ENCODE measurements around the gene CDH4. TPM values are rescaled to one million over a fixed set of nuclear protein-coding genes. Genes with fewer than 3 reads are reported as not detected.
A peak's percentile ranks its signal among the peaks of the same experiment; 100 is the strongest.

CDH4 gene
- total RNA-seq, 2 experiments from 2014 or later, result not detected

DNA sequence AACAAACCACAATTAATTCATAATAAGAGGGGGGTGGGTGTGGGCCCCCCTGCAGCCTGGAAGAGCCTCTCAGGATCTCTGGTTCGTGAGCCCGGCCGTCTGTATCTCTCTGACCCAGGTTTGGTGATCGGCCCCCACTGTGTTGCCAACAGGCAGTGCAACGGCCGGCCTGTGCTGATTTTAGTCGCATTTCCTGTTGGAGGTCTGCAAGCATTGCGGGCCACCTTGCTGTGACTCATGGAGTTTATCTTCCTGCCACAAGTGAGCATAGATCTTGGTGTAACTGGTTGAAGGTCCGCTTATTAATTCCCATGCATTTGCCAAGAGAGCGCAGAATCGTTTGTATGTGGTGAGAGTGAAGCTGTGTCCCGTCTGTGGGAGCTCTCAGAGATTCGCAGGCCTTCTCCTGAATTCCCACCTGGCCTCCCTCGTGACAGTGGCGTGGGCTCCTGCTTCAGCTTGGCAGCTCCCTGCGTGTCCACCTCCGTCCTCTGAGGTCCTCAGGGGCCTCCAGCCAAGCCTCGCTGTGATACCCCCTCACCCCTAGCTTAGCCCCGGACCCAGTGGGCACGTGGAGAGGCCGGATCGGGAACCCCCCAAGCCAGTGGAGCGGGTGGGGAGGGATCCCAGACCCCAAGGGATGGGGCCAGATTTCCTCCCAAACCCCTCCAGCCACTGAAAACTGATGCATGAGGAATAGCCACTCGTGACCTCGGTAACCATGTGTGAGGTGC is 269.8 kb downstream of the CDH4 start:
- POLR2A ChIA-PET, result no interaction called here
- CTCF ChIA-PET (ENCODE audit: unreplicated experiment), result no interaction called here
- peaks cover 10% of the 10 kb centered on the region for H3K4me1 ChIP-seq (ENCODE audit: insufficient read depth, low read length, poor library complexity, severe bottlenecking)

DNA sequence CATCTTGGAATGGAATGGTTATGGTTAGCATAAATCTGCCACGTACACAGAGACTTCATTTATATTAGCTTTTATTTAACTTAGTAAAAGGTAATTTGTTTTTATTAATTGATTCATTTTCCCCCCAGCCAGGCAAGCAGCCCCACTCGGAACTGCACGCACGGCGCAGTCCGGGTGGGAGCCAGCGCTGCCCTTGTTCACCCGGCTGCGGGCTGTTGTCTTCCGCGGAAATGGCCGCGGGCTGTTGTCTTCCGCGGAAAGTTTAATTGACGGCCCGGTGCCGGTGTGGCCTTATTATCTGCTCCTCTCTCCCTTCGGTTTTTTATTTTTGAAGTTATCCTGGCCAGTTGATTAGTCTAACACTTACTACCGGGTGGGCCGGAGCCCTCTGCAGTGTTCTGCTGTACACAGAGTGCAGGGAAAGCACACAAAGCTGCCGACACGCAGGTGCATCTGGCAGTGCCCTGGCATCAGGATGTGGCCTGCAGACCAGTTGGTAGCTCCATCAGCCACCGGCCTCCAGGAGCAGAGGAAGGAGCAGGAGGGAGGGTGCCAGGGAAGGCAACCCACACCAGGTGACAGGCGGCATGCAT is 270.5 kb downstream of the CDH4 start:
- no peaks in the 10 kb centered on the region for H3K79me2 ChIP-seq (ENCODE audit: insufficient read depth, low read depth, low read length)
- no peak overlapping the region for H3K4me2 ChIP-seq (ENCODE audit: low read length)
- no peaks in the 10 kb centered on the region for H3K36me3 ChIP-seq (ENCODE audit: insufficient read depth, low read length)
- peaks cover 10% of the 10 kb centered on the region for H3K4me1 ChIP-seq (ENCODE audit: insufficient read depth, low read length, poor library complexity, severe bottlenecking)
- no peaks in the 10 kb centered on the region for H3K9me2 ChIP-seq (ENCODE audit: insufficient read depth, low read length)
- no peaks in the 10 kb centered on the region for H3K9me3 ChIP-seq (ENCODE audit: low read length)
- no TSS peak for BruUV-seq (replicated peaks)
- H4K20me1 ChIP-seq (ENCODE audit: insufficient read depth, low read length), result no peaks in the 10 kb centered on the region
- no peak for DNase-seq (ENCODE audit: low spot score)
- ChIA-PET POLR2A (no interaction called here), CTCF (ENCODE audit: unreplicated experiment) (no interaction called here)
- no peak overlapping the region for H2AFZ ChIP-seq (ENCODE audit: low read length)
- TF ChIP-seq CTCF (conservative IDR thresholded peaks at IDR 0.05; ENCODE audit: low read length), result no peak
- TF ChIP-seq EZH2phosphoT487 (IDR thresholded peaks at IDR 0.05; ENCODE audit: borderline replicate concordance, low read depth, low read length), result no peak
- no peak overlapping the region for H3K4me3 ChIP-seq (ENCODE audit: low read depth, low read length, poor library complexity, severe bottlenecking)
- no peak overlapping the region for H3K27ac ChIP-seq (ENCODE audit: low read depth, low read length, poor library complexity, severe bottlenecking)
- intact Hi-C loops (cut with micrococcal nuclease; ENCODE audit: unreplicated experiment), result no loop called here

More for the DNA sequence above, 269.8 kb downstream of the CDH4 start:
- no peaks in the 10 kb centered on the region for H4K20me1 ChIP-seq (ENCODE audit: insufficient read depth, low read length)
- intact Hi-C loops (cut with micrococcal nuclease; ENCODE audit: unreplicated experiment), result no loop called here
- no peaks in the 10 kb centered on the region for H3K79me2 ChIP-seq (ENCODE audit: insufficient read depth, low read depth, low read length)
- no peak overlapping the region for H3K27ac ChIP-seq (ENCODE audit: low read depth, low read length, poor library complexity, severe bottlenecking)
- H3K9me3 ChIP-seq (ENCODE audit: low read length), result no peaks in the 10 kb centered on the region
- TF ChIP-seq EZH2phosphoT487 (IDR thresholded peaks at IDR 0.05; ENCODE audit: borderline replicate concordance, low read depth, low read length) (no peak), CTCF (conservative IDR thresholded peaks at IDR 0.05; ENCODE audit: low read length) (no peak)
- no peak overlapping the region for H3K4me3 ChIP-seq (ENCODE audit: low read depth, low read length, poor library complexity, severe bottlenecking)
- peak; percentile 34 for DNase-seq (ENCODE audit: low spot score)
- BruUV-seq (replicated peaks), result no TSS peak
- H3K9me2 ChIP-seq (ENCODE audit: insufficient read depth, low read length), result no peaks in the 10 kb centered on the region
- peak overlapping the region; percentile 11; the same call in 1 of the 2 replicates for H3K4me2 ChIP-seq (ENCODE audit: low read length)
- no peaks in the 10 kb centered on the region for H3K36me3 ChIP-seq (ENCODE audit: insufficient read depth, low read length)
- H2AFZ ChIP-seq (ENCODE audit: low read length), result 0 out of 2 replicates have a peak overlapping the region, but pooled peaks have one; percentile 11

GRCh38 chr20:61523145-61523544 is 271.1 kb downstream of the CDH4 start:
- Histone ChIP-seq H3K79me2 (ENCODE audit: insufficient read depth, low read depth, low read length) (no peaks in the 10 kb centered on the region), H3K4me1 (ENCODE audit: insufficient read depth, low read length, poor library complexity, severe bottlenecking) (peaks cover 10% of the 10 kb centered on the region), H3K27ac (ENCODE audit: low read depth, low read length, poor library complexity, severe bottlenecking) (no peak overlapping the region), H3K9me3 (ENCODE audit: low read length) (no peaks in the 10 kb centered on the region), H3K4me3 (ENCODE audit: low read depth, low read length, poor library complexity, severe bottlenecking) (no peak overlapping the region), H3K4me2 (ENCODE audit: low read length) (no peak overlapping the region), H2AFZ (ENCODE audit: low read length) (no peak overlapping the region), H4K20me1 (ENCODE audit: insufficient read depth, low read length) (no peaks in the 10 kb centered on the region), H3K36me3 (ENCODE audit: insufficient read depth, low read length) (no peaks in the 10 kb centered on the region), H3K9me2 (ENCODE audit: insufficient read depth, low read length) (no peaks in the 10 kb centered on the region)
- DNase-seq (ENCODE audit: low spot score), result no peak
- BruUV-seq (replicated peaks), result no TSS peak
- ChIA-PET CTCF (ENCODE audit: unreplicated experiment) (no interaction called here), POLR2A (no interaction called here)
- TF ChIP-seq CTCF (conservative IDR thresholded peaks at IDR 0.05; ENCODE audit: low read length) (no peak), EZH2phosphoT487 (IDR thresholded peaks at IDR 0.05; ENCODE audit: borderline replicate concordance, low read depth, low read length) (no peak)
- intact Hi-C loops (cut with micrococcal nuclease; ENCODE audit: unreplicated experiment), result no loop called here

Data from OCI-LY7 (cell line).